ENCODE measurements around the gene EXOC3L4.

Gene EXOC3L4

GRCh38 chr14:103078420-103078749 is 16.1 kb upstream of the EXOC3L4 start:
- Histone ChIP-seq H3K4me1 (ENCODE audit: control insufficient read depth, insufficient read depth, low read length) (0 out of 2 replicates have a peak, but pooled peaks cover 3% of the 10 kb centered on the region), H3K4me3 (ENCODE audit: low read depth, low read length) (no peak overlapping the region), H3K9me3 (ENCODE audit: control insufficient read depth, insufficient read depth, low read depth, low read length) (no peaks in the 10 kb centered on the region), H3K36me3 (ENCODE audit: control insufficient read depth in 2 of 2, insufficient read depth in 1 of 2, low read length in 2 of 2) (no peaks in the 10 kb centered on the region), H3K27ac (ENCODE audit: extremely low read depth, low read depth, low read length) (no peak overlapping the region)
- POLR2A ChIA-PET = interaction anchor here (0.7 kb wide), 1 partner anchor 8 kb away, joined by 6 read pairs; no protein-coding TSS in a partner anchor
- CTCF ChIA-PET = interaction anchor here (0.6 to 4.4 kb wide), 8 partner anchors 11 to 220 kb away, joined by 3 to 37 read pairs (median 6); no protein-coding TSS in a partner anchor
- TF ChIP-seq ZNF398 (tag by site-specific recombination; IDR thresholded peaks at IDR 0.05) (0 out of 2 replicates have a peak, but pooled peaks have one; percentile 9), ELK4 (IDR thresholded peaks at IDR 0.05; ENCODE audit: borderline replicate concordance, low read depth, low read length) (no peak), ZNF654 (tag by site-specific recombination; IDR thresholded peaks at IDR 0.05; ENCODE audit: low read depth) (peak; percentile 81), ZIC2 (tag by site-specific recombination; IDR thresholded peaks at IDR 0.05) (0 out of 2 replicates have a peak, but pooled peaks have one; percentile 9), KLF17 (tag by site-specific recombination; IDR thresholded peaks at IDR 0.05) (no peak), ZFHX2 (tag by site-specific recombination; conservative IDR thresholded peaks at IDR 0.05) (0 out of 2 replicates have a peak, but pooled peaks have one; percentile 14), ZNF692 (tag by site-specific recombination; IDR thresholded peaks at IDR 0.05) (0 out of 2 replicates have a peak, but pooled peaks have one; percentile 33), GLIS1 (tag by site-specific recombination; IDR thresholded peaks at IDR 0.05) (peak; percentile 7; the same call in 1 of the 2 replicates), ZSCAN30 (tag by site-specific recombination; IDR thresholded peaks at IDR 0.05) (0 out of 2 replicates have a peak, but pooled peaks have one; percentile 43), SP7 (tag by site-specific recombination; IDR thresholded peaks at IDR 0.05) (peak; percentile 42; the same call in 1 of the 2 replicates), ZNF324 (tag by site-specific recombination; IDR thresholded peaks at IDR 0.05) (peak; percentile 80), ZEB2 (tag by site-specific recombination; IDR thresholded peaks at IDR 0.05) (0 out of 2 replicates have a peak, but pooled peaks have one; percentile 42), WT1 (tag by site-specific recombination; IDR thresholded peaks at IDR 0.05) (0 out of 2 replicates have a peak, but pooled peaks have one; percentile 28), TRIM28 (IDR thresholded peaks at IDR 0.05; ENCODE audit: borderline replicate concordance, low read length) (no peak), CTCF (tag by site-specific recombination; IDR thresholded peaks at IDR 0.05) (peak; percentile 80), PATZ1 (tag by site-specific recombination; IDR thresholded peaks at IDR 0.05) (peak; percentile 31; the same call in 1 of the 2 replicates), ZNF248 (tag by site-specific recombination; IDR thresholded peaks at IDR 0.05) (no peak), ZNF335 (tag by site-specific recombination; conservative IDR thresholded peaks at IDR 0.05) (peak; percentile 39; the same call in 1 of the 2 replicates), ZNF366 (tag by site-specific recombination; conservative IDR thresholded peaks at IDR 0.05) (peak; percentile 2; the same call in 1 of the 2 replicates), ZNF133 (tag by site-specific recombination; IDR thresholded peaks at IDR 0.05) (no peak), SCRT2 (tag by site-specific recombination; IDR thresholded peaks at IDR 0.05) (no peak), ZNF362 (tag by site-specific recombination; IDR thresholded peaks at IDR 0.05) (no peak), ZNF394 (tag by site-specific recombination; IDR thresholded peaks at IDR 0.05; ENCODE audit: borderline replicate concordance) (peak; percentile 37; the same call in 1 of the 2 replicates), ZBTB17 (tag by site-specific recombination; IDR thresholded peaks at IDR 0.05) (peak; percentile 67)
